ENCODE data around the gene STPG1. TPM values are rescaled to one million over a fixed set of nuclear protein-coding genes. Genes with fewer than 3 reads are reported as not detected.

STPG1 gene
- total RNA-seq, 2 experiments from 2014 or later: 1.8 to 2.4 TPM

DNA sequence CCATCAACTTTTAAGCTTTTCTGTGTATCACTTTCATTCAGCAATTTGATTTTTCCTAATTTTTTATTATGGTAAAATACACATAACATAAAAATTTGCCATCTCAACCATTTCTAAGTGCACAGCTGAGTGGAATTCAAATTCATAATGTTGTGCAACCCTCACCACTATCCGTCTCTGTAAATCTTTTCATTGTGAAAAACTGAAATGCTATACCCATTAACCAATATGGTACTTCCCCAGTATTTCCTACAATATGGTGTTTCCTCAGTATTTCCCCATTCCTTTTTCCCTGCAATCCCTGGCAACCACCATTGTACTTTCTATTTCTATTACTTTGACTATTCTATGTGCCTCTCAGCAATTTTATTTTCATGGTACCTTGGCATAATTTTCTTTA is 6.8 kb downstream of the STPG1 start:
- no peak overlapping the region for H3K4me3 Mint-ChIP-seq
- no peaks in the 10 kb centered on the region for H3K36me3 Mint-ChIP-seq (ENCODE audit: low read depth)
- H3K4me1 ChIP-seq (ENCODE audit: insufficient read depth, low read length): no peaks in the 10 kb centered on the region
- CTCF ChIA-PET: interaction anchor here (1.3 to 1.8 kb wide), 3 partner anchors 9 to 180 kb away, joined by 3 to 5 read pairs (median 4); partner anchors contain the start of gene NIPAL3
- TF ChIP-seq, protein P1, sequence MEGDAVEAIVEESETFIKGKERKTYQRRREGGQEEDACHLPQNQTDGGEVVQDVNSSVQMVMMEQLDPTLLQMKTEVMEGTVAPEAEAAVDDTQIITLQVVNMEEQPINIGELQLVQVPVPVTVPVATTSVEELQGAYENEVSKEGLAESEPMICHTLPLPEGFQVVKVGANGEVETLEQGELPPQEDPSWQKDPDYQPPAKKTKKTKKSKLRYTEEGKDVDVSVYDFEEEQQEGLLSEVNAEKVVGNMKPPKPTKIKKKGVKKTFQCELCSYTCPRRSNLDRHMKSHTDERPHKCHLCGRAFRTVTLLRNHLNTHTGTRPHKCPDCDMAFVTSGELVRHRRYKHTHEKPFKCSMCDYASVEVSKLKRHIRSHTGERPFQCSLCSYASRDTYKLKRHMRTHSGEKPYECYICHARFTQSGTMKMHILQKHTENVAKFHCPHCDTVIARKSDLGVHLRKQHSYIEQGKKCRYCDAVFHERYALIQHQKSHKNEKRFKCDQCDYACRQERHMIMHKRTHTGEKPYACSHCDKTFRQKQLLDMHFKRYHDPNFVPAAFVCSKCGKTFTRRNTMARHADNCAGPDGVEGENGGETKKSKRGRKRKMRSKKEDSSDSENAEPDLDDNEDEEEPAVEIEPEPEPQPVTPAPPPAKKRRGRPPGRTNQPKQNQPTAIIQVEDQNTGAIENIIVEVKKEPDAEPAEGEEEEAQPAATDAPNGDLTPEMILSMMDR (IDR thresholded peaks at IDR 0.05): no peak
- peaks cover 12% of the 10 kb centered on the region for H3K4me1 Mint-ChIP-seq (ENCODE audit: low read depth)
- H3K9me3 ChIP-seq (ENCODE audit: control insufficient read depth in 1 of 2, insufficient read depth in 1 of 2, low read length in 2 of 2): no peaks in the 10 kb centered on the region
- DNase-seq (no peak), ATAC-seq (ENCODE audit: poor library complexity) (no peak)
- H3K27ac ChIP-seq (ENCODE audit: low read depth in 1 of 2, low read length in 2 of 2): no peak overlapping the region
- H3K9me3 Mint-ChIP-seq: peaks cover 2% of the 10 kb centered on the region
- intact Hi-C loops (cut with DNase I, micrococcal nuclease): loop anchor here in 1 of 2 experiments (10.0 kb wide), 1 partner anchor 338 kb away; the partner anchor contains the start of gene CLIC4
- no peak overlapping the region for H3K27ac Mint-ChIP-seq
- no peak overlapping the region for H3K4me3 ChIP-seq (ENCODE audit: low read length)
- no peaks in the 10 kb centered on the region for H3K36me3 ChIP-seq (ENCODE audit: insufficient read depth, low read length)
- H3K27me3 Mint-ChIP-seq: no peaks in the 10 kb centered on the region
- H3K27me3 ChIP-seq (ENCODE audit: control insufficient read depth in 1 of 2, insufficient read depth in 2 of 2, low read length in 2 of 2): no peaks in the 10 kb centered on the region
- POLR2A ChIA-PET: interaction anchor here (0.7 to 1.6 kb wide), 2 partner anchors 14 to 98 kb away, joined by 3 to 4 read pairs; no protein-coding TSS in a partner anchor

DNA sequence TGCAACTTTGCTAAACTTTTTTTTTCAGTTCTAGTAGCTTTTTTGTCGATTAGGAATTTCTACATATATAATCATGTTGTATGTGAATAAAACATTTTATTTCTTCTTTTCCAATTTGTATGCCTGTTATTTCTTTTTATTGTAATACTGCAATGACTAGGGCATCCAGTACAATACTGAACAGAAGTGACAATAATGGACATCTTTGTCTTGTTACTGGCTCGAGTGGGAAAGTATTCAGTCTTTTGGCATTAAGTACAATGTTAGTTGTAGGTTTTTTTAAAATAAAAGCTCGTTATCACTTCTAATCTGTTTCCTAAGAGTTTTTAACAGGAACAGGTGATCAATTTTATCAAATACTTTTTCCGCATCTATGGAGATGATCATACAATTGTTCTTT is 9.8 kb downstream of the STPG1 start:
- no peak for ATAC-seq (ENCODE audit: poor library complexity)
- Histone ChIP-seq H3K9me3 (ENCODE audit: control insufficient read depth in 1 of 2, insufficient read depth in 1 of 2, low read length in 2 of 2) (no peaks in the 10 kb centered on the region), H3K4me1 (ENCODE audit: insufficient read depth, low read length) (no peaks in the 10 kb centered on the region), H3K36me3 (ENCODE audit: insufficient read depth, low read length) (no peaks in the 10 kb centered on the region), H3K27ac (ENCODE audit: low read depth in 1 of 2, low read length in 2 of 2) (no peak overlapping the region), H3K27me3 (ENCODE audit: control insufficient read depth in 1 of 2, insufficient read depth in 2 of 2, low read length in 2 of 2) (no peaks in the 10 kb centered on the region), H3K4me3 (ENCODE audit: low read length) (no peak overlapping the region)
- H3K27ac Mint-ChIP-seq: no peak overlapping the region
- peaks cover 9% of the 10 kb centered on the region for H3K36me3 Mint-ChIP-seq (ENCODE audit: low read depth)
- no peak for DNase-seq
- H3K9me3 Mint-ChIP-seq: peaks cover 2% of the 10 kb centered on the region
- ChIA-PET POLR2A (no interaction called here), CTCF (interaction anchor here (1.0 to 3.2 kb wide), 5 partner anchors 10 to 205 kb away, joined by 3 to 12 read pairs (median 4); partner anchors contain the start of gene NIPAL3)
- H3K4me3 Mint-ChIP-seq: no peak overlapping the region
- intact Hi-C loops (cut with DNase I, micrococcal nuclease): loop anchor here in 1 of 2 experiments (10.0 kb wide), 1 partner anchor 341 kb away; the partner anchor contains the start of gene CLIC4
- no peaks in the 10 kb centered on the region for H3K4me1 Mint-ChIP-seq (ENCODE audit: low read depth)
- no peaks in the 10 kb centered on the region for H3K27me3 Mint-ChIP-seq
- TF ChIP-seq, protein P1 (IDR thresholded peaks at IDR 0.05): no peak

DNA sequence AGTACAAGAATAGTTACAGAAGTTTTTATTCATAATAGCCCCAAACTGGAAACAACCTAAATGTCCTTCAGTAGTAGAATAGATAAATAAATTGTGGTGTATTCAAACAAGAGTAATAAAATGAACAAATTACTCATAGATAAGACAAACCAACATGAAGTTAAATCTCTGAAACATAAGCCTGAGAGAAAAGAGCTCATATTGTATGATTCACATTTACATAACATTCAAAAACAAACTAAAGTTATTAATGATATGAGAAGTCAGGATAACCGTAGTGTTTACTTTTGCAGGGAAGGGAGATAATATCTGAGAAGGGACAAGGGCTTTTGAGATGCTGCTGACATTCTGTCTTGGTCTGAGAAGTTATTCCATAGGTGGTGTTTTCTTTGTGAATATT is 13.5 kb downstream of the STPG1 start:
- Mint-ChIP-seq H3K27ac (no peak overlapping the region), H3K9me3 (no peaks in the 10 kb centered on the region)
- POLR2A ChIA-PET: no interaction called here

More for the DNA sequence above, 13.5 kb downstream of the STPG1 start:
- Histone ChIP-seq H3K36me3 (ENCODE audit: insufficient read depth, low read length) (no peaks in the 10 kb centered on the region), H3K4me1 (ENCODE audit: insufficient read depth, low read length) (no peaks in the 10 kb centered on the region), H3K27ac (ENCODE audit: low read depth in 1 of 2, low read length in 2 of 2) (no peak overlapping the region), H3K9me3 (ENCODE audit: control insufficient read depth in 1 of 2, insufficient read depth in 1 of 2, low read length in 2 of 2) (no peaks in the 10 kb centered on the region), H3K27me3 (ENCODE audit: control insufficient read depth in 1 of 2, insufficient read depth in 2 of 2, low read length in 2 of 2) (no peaks in the 10 kb centered on the region), H3K4me3 (ENCODE audit: low read length) (no peak overlapping the region)
- no peak overlapping the region for H3K4me3 Mint-ChIP-seq
- DNase-seq: no peak
- TF ChIP-seq, protein P1 (IDR thresholded peaks at IDR 0.05): no peak
- H3K4me1 Mint-ChIP-seq (ENCODE audit: low read depth): no peaks in the 10 kb centered on the region
- intact Hi-C loops (cut with DNase I, micrococcal nuclease): loop anchor here in 1 of 2 experiments (10.0 kb wide), 1 partner anchor 345 kb away; the partner anchor contains the start of gene CLIC4
- no peaks in the 10 kb centered on the region for H3K27me3 Mint-ChIP-seq
- H3K36me3 Mint-ChIP-seq (ENCODE audit: low read depth): peaks cover 9% of the 10 kb centered on the region
- no peak for ATAC-seq (ENCODE audit: poor library complexity)
- CTCF ChIA-PET: interaction anchor here (1.4 to 1.8 kb wide), 3 partner anchors 9 to 15 kb away, joined by 3 to 9 read pairs (median 3); partner anchors contain the start of gene NIPAL3
